Fibroblast of skin of back (primary cell): Measurements from ENCODE around the gene NUDT14. TPM values are rescaled to one million over a fixed set of nuclear protein-coding genes. Genes with fewer than 3 reads are reported as not detected.

Experiments
- DNase-seq: peaks from one replicate; pipeline ENCODE4 v3.0.0-alpha.2; 2013
- polyA plus RNA-seq, 2 experiments: library from polyadenylated mRNA; unstranded; fragments of 120-200 nt; gene quantifications; one replicate each; pipeline ENCODE4 v1.2.1, GENCODE V29; 2013; ENCODE audit not compliant: insufficient read length in 2 of 2

NUDT14 gene
- polyA plus RNA-seq (2013, experiment 1 of 2; ENCODE audit: insufficient read length): 8.7 TPM
- polyA plus RNA-seq (2013, experiment 2 of 2; ENCODE audit: insufficient read length): 7.5 TPM

- peak; percentile 49 for DNase-seq
These were observed at the start of gene NUDT14 for GRCh38 chr14:105180592-105181548. Gene NUDT14 (minus strand): TSS chr14:105181312. CDS start chr14:105181209, 103 bp downstream.

- no peak for DNase-seq
These were observed 48.1 kb upstream of the NUDT14 start for GRCh38 chr14:105229099-105229655.

GRCh38 chr14:105228562-105228961, 47.5 kb upstream of the NUDT14 start:
- no peak for DNase-seq

GRCh38 chr14:105227346-105227745, 46.2 kb upstream of the NUDT14 start:
- DNase-seq: no peak

GRCh38 chr14:105226198-105226597, 45.1 kb upstream of the NUDT14 start:
- DNase-seq: no peak

- DNase-seq: no peak
These were observed 43.9 kb upstream of the NUDT14 start for GRCh38 chr14:105224845-105225570.

GRCh38 chr14:105223770-105224544, 42.8 kb upstream of the NUDT14 start:
- DNase-seq: no peak

GRCh38 chr14:105223260-105223659, 42.1 kb upstream of the NUDT14 start:
- DNase-seq: no peak

- no peak for DNase-seq
These were observed 40.6 kb upstream of the NUDT14 start for GRCh38 chr14:105221598-105222178.

- DNase-seq: no peak
These were observed 39.8 kb upstream of the NUDT14 start for GRCh38 chr14:105220699-105221597.

GRCh38 chr14:105219753-105220152, 38.6 kb upstream of the NUDT14 start:
- no peak for DNase-seq

- DNase-seq: no peak
These were observed 38.0 kb upstream of the NUDT14 start for GRCh38 chr14:105219043-105219612.

GRCh38 chr14:105218611-105219010, 37.5 kb upstream of the NUDT14 start:
- DNase-seq: no peak

GRCh38 chr14:105217774-105218173, 36.7 kb upstream of the NUDT14 start:
- DNase-seq: no peak

GRCh38 chr14:105216490-105217247, 35.6 kb upstream of the NUDT14 start:
- no peak for DNase-seq

GRCh38 chr14:105215602-105216001, 34.5 kb upstream of the NUDT14 start:
- no peak for DNase-seq

- no peak for DNase-seq
These were observed 33.3 kb upstream of the NUDT14 start for GRCh38 chr14:105214324-105214915.

GRCh38 chr14:105213361-105213760, 32.2 kb upstream of the NUDT14 start:
- DNase-seq: no peak
